Measurements from ENCODE around the gene ARL5C.

DNA sequence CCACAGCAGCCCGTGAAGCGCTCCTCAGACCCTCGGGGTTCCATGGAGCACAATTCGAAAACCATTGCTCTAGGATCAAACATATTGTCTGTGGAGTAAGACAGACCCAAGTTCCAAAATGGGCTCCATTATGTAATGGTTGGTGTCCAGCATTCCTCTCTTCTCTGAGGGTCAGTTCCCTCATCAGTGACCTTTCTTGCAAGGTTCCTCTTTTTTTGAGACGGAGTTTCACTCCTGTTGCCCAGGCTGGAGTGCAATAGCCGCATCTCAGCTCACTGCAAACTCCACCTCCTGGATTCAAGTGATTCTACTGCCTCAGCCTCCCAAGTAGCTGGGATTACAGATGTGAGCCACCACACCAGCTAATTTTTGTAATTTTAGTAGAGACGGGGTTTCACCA is 43.0 kb downstream of the ARL5C start:
- no peak for TF ChIP-seq CTCF (IDR thresholded peaks at IDR 0.05)
- TF ChIP-seq EZH2 (IDR thresholded peaks at IDR 0.05; ENCODE audit: borderline replicate concordance, insufficient read depth, low read depth, low read length, poor library complexity, severe bottlenecking): no peak

Measured in B cell (primary cell).